ENCODE data around the gene VAV2.
A peak's percentile ranks its signal among the peaks of the same experiment; 100 is the strongest.

Gene VAV2

DNA sequence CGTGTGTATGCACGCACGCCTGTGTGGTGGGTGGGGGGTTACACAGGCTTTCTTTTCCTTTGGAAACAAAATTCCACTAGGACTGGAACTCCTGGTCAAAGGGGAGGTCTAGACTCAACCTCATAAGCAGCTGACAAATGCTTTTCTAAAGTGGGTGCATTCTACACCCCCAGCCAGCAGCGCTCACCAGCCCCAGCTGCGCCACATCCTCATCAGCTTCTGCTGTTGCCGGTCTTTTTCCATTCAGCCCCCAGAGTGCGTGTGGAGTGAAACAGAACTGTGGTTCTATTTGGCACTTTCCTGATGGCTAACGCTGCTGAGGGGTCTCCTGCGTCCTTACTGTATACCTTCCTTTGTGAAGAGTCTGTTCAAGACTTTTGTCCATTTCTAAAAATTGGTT, 176.3 kb downstream of the VAV2 start:
- no peak for DNase-seq (ENCODE audit: low read depth, low spot score)

DNA sequence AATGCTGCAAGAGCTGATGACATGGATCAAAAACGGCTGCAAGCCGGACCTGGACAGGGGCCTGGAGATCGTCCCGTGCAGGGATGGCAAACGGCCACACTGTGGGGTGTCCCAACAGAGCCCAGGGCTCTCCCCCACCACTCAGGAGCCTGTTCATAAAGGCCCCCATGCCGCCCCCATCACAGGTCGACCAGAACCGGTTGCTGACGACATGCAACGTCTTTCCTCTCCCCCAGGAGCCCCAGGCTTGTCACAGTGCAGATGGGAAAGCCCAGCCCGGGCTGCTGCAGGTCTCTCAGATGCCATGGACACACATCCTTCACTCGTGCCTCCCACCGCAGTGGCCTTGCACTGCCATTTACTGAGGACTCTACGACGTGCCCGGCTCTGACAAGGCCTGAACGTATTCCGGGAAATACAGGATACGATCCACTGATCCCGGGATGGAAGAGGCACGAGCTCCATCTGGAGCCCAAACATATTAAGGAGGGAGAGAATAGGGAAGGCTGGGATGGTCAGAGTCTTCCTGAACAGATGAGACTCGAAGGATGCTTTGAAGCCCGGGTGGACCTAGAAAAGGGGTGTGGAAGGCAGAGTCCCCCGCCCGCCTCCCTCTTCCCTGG, 177.4 kb downstream of the VAV2 start:
- DNase-seq (ENCODE audit: low read depth, low spot score) = no peak

DNA sequence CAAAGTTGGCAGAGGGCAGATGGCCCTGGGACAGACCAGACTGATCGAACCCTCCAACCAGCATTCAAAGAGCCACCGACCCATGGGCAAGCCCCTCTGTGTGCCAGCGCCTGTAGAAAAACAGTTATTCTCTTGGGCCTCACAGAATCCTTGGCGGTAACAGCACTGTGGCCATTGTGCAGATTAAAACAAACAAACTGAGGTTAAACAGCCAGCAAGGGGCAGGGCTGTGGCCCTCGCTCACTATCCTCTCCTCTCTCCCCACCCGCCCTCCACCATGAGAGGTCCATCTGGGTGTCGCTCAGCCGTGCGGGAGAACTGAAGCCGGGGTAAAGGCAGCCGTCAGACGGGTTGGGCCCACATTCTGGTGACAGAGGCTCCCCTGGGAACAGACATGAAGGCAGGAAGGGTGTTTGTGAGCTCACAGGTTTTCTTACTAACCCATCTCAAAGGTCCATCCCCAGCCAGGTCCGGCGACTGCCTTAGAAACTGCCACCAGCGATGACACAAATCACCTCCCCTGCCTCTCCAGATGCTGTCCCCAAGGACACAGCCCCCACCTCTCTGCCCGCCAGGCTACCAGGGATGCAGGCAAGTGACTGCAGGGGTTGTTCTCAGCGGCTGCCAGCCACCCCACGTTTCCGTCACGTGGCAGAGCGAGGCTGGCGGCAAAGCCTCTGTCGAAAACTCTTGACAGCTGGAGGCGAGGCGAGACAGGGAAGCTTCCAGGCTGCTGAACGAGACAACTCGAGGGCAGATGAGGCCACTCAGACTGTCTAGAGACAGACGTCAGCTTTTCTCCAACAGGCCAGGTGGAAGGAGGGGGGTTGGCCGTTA, 178.2 kb downstream of the VAV2 start:
- no peak for DNase-seq (ENCODE audit: low read depth, low spot score)

DNA sequence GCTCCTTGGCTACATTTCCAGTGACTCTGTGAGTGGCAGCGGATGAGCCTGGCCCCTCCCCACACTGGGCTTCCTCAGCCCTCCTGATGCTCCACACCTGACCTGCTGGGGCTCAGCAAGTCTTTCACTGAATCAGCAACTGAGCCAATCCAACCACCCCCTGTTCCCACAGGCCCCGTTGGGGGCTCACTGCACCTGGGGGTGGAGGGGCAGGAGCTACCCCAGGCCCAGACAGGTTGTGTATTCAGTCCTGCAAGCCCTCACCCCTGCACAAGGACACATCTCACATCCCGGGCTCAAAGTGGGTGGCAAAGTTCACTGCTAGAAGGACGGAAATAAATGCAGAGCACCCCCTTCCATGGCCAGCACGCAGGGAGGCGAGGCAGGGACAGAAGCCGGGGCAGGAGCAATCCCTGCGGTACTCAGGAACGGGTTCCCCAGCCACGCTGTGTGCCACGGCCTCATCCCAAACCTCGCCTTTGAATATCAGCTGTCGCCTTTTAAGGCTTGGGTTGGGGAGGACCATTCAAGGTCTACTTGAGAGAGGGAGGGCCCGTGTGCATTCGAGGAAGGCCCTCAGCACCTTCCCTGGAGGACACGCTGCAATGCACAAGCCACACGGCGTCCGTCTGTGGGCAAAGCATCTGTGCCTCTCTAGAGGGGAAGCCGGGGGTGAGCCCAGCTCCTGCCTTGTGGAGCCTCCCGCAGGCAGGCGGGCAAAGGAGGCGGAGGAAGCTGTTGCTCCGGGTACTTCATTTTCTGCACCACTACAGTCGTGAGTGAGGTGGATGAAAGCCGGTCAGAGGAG, 179.0 kb downstream of the VAV2 start:
- DNase-seq (ENCODE audit: low read depth, low spot score) = no peak

DNA sequence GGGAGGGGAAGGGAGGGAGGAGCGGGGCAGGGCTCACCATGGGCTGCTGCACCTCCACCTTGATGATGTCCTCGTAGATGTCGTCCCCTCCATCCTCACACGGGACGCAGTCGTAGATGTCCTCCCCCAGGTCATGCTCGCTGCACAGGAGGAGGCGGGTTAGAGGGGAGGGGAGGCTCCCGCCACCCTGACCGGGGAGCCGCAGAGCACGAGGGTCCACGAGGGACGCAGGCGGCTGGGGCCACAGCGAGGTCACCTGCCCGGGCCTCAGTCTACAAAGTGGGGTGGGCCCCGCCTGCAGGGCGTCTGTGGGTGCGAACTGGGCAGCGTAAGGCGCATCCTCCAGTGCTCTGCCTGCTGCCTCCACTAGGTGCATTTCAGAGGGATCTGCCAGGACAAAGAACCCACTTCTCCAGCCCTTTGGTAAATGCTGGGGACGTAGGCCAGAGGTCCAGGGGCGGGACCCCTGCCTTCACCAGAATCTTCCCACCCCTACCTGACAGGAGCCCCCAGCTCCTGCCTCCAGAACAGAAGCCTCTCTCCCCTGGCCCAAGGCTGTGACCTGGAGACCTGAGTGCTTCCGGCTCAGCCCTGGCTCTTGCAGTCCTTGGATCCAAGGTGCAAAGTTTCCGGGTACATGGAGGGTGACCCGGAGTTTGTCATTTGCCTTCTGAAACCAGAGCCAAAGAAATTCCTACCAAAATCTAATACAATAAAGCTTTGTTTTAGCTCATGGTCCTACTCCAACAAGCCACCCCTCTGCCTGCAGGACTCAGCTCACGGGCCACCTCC, 179.9 kb downstream of the VAV2 start:
- no peak for DNase-seq (ENCODE audit: low read depth, low spot score)

DNA sequence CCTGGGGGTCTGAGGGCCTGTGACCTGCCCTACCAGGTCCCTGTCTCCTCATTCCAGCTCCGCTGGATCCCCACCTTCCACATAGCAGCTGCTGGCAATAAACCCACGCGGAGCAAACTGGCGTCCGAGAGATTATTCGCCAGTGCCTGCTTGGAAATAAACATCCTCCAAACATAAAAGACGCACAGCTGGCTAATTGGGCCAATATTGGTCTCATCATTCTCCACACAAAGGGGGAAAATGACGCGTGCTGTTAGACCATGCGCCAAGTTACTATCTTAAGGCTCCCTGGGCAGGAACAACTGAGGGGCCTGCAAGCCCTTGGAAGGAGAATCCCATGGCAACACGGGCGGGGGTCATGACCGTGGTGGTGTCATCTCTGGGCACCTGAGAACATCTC, 180.7 kb downstream of the VAV2 start:
- DNase-seq (ENCODE audit: low read depth, low spot score) = no peak

DNA sequence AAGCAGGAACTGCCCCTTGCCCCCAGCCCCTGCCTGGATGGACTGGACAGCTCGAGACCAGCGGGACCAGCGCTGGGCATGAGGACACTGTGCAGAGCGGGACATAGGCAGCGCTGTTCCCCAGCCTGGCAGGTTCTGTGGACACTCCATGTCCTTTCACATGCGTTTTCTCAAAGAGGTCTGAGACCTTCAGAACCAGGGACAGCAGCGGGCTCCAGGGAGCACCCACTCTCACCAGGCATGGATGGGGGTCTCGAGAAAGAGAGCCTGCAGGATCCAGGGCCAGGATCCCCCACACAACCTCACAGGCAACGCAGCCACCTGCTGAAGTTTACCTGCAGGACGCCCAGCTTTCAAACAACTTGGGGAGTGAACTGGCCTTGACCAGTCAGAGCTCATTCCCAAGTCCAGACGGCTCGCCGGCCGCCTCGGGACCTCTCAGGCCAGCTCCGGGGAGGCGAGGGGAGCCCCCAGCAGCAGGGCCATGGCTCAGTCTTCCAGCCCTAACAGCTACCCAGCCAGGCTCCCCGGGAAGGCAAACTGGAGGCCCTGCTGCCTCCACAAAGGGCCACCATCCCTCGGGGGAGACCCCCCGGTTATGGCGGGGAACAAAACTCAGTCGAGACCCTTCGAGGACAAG, 181.4 kb downstream of the VAV2 start:
- no peak for DNase-seq (ENCODE audit: low read depth, low spot score)

DNA sequence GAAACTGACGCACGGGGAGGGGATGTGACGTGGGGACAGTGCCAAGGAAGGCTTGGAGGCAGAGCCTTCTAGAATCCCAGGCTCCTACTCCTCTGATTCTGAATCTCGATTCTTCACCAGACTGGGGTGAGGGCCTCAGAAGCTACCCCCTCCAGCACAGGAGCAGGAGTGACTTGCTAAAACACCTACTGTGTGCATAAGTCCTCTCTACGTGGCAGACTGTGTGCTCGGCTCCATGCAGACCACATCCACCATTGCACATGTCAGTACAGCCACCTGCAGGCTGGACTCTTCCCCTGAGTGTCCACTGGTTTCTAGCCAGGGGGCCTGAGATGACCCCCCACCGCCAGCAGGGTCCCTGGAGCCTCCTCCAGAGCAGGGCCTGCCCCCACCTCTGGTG, 182.8 kb downstream of the VAV2 start:
- DNase-seq (ENCODE audit: low read depth, low spot score) = no peak

DNA sequence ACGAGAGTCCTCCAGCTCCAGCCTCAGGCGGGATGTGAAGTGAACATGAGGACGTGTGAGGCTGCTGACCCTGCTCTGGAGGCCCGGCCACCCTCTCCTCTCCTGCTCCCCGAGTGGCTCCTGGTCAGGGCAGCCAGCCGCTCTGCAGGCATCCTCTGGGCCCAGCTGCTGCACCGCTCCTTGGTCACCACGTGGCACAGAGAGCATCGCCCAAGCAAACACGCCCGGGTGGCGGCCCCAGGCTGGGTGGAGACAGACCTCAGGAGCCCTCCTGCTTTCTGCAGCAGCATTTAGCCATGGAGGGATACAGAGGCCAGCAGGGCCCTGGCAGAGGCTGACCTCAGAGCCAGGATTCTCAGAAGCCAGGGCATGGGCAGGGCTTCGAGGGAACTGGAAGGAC, 184.3 kb downstream of the VAV2 start:
- DNase-seq (ENCODE audit: low read depth, low spot score) = no peak

DNA sequence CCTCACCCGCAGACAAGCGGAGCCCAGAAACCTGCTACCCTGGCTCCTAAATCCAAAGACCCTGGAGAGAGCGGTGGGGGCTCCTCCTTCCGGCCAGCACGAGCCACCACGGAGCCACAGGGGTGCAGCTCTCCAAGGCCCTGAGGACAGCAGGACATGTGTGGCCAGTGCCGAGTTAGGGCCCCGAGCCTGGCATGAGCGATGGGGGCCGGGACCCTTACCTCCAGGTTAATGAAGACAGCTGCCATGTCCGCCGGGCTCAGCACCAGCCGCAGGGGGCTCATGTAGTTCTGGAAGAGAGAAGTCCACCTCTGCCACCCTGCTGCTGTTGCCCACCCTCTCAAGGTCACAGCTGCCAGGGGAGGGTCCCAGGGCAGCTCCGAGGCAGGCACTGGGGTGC, 185.1 kb downstream of the VAV2 start:
- DNase-seq (ENCODE audit: low read depth, low spot score) = no peak

DNA sequence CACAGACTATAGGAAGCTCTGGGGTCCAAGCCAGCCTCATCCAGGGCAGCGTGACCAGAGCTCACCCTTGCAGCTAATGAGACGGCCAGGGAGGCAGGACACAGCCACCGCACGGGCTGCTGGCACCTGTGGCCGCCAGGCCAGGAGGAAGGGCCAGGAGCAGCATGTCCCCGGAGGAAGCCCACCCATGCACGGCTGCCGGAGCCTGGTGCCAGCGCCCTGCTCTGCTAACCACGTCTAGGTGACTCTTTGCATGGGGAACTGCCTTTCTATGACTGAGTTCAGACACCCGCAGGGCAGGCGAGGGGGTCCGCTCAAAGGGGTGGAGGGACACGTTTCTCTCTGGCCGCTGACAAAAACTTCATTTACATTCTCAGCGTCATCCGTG, 185.5 kb downstream of the VAV2 start:
- no peak for DNase-seq (ENCODE audit: low read depth, low spot score)

DNA sequence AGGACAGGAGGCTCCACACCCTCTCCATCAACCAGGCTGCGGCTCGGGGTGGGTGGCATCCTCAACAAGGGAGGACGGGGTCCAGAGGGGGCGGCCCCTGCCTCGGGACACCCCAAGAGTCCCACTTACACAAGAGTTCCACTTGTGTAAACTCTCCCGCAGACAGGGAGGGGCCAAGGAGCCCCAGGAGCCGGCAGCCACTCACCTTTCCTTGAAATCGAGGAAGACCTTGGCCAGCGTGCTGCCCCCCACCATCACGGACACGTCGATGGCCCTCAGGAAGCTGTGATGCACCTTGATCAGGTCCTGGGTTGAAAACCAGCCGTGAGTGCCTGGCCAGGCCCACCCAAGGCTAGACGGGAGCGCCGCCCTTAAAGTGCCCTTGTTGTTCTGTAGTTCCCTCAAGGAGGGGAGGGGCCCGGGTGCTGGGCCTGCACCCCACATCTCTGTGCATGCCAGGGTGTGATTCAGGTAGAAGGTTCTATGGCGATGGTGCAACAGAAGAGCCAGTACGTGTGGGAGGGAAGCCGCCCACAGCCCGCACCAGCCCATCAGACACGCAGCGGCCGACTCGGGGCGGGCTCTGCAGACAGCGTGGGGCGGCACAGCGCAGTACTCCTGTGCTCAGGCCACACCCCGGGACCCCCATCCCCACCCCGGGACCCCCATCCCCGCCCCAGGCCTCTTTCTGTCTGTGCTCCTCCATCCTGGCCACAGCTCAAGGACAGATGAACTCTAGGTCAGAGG, 186.1 kb downstream of the VAV2 start:
- no peak for DNase-seq (ENCODE audit: low read depth, low spot score)

DNA sequence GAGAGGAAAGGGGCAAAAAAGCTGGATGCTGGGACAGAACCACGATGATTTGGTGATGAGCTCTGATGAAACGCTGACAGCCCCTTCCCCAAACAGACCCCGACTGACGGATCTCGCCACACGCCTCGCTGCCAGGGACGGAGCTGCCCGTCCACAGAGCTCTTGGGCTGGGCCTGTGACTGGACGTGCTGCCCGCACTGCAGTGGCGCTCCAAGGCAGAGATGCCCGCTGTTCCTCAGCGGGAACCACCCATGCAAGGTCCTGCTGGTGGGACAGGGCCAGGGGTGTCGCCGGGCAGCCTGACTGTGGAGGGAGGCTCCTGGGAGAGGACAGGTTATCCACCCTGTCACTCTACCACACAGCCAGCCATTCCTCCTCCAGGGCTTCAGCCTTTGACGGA, 187.9 kb downstream of the VAV2 start:
- no peak for DNase-seq (ENCODE audit: low read depth, low spot score)

DNA sequence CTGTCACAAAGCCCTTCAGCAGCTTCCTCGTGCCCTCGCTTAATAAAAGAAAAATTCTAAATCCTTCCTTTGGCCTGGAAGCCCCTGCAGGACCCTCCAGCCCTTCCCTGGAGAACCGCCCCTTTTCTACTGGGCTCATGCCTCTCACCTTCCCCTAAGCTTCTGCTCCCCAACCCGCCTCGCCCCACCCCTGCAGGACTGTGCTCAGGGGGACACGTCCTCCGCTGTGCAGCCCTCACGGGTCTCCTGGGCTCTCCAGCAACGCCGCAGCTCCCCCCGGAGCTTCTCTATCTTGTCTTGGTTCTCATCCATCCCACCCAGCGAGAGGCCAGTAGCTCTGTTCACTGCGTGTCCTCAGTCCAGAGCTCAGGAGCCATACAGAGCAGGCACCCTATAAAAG, 188.4 kb downstream of the VAV2 start:
- no peak for DNase-seq (ENCODE audit: low read depth, low spot score)

DNA sequence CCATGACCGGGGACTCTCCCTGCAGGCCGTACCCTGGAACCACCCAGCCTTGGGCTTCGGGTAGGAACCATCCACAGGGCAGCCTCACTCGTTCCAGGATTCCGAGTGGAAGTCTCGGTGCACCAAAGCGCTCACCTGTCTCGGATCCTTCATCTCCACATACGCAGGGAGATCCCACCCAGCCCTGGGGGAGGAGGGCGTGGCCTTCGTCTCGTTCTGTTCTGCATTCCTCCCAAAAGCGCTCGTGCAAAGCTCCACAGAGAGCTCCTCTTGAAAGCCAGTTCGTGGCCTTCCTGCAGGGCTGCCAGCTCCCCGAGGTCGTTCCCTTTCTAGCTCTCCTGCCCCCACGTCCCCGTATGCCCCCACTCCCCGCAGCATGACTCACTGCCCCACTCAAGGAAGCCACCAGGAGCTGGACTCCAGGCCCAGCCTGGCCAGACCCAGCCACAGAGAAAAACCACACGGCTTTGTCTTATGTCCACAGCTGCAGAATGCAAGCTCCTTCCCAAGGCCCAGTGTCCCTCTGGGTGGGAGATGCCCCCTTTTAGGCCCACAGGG, 189.0 kb downstream of the VAV2 start:
- DNase-seq (ENCODE audit: low read depth, low spot score) = peak; percentile 79

DNA sequence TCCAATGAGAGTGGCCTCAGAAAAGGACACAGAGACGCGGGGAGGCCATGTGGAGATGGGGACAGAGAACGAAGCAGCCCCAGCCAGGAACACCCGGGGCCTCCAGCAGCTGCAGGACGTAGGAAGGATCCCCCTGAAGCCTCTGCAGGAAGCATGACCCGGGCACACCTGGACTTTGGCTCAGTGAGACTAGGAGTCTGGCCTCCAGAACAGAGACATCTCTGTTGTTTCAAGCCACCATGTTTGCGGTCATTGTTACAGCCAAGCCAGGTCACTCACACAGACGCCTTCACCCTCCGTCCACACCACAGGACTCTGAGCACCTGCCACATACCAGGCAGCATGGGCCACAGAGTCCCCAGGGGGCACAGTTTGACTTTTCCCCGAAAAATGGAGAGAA, 190.4 kb downstream of the VAV2 start:
- DNase-seq (ENCODE audit: low read depth, low spot score) = no peak

DNA sequence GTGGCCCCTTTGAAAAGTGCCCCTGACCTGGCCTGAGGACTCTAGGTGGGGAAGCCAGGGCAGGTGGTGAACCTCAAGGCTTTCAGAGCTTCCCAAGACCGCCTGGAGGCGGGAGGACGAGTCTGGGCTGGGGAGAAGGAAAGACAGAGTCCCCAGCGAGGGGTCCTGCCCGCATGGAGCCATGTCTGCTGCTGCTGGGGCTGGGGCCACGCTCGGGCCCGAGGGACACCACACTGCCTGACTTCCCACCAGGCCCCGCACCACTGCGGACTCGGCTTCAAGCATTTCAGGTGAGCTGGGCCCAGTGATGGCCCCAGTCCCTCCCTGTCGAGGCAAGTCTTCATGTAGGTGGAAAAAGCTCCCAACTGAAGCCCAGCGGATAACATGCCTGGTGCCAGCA, 191.9 kb downstream of the VAV2 start:
- no peak for DNase-seq (ENCODE audit: low read depth, low spot score)

DNA sequence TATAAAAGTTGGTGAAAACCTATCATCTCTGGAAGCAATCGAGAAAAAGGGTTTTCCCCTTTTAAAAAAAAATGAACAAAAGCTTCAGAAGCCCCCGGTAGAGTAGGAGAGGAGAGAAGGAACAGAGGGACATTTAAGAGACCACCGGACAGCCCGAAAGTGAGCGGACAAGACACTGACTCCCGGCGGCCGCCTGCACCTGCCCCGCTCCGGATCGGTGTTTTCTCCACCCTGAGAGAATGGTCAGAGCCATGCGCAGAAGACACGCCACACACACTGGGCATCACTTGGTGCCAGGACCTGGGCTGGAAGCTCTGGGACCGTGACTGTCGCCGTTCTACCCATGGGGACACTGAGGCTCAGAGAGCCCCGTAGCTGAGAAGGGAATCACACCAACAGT, 192.4 kb downstream of the VAV2 start:
- DNase-seq (ENCODE audit: low read depth, low spot score) = no peak

DNA sequence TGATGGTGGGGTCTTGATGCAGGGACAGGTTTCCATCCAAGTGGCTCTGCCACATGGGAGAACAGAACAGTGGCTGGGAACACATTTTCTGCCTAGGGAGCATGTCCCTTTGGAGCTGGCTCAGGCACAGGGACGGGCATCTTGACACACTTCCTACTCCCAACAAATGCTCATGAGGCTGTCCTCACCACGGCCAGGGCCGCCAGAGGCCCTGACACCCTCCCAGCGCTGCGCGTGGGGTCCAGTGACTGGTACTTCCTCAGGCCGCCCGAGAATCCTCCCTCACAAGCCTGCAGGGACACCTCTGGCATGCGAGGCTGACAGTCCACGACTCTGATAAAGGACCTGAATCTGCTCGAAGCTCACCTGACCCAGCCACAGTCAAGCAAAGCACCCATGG, 193.0 kb downstream of the VAV2 start:
- no peak for DNase-seq (ENCODE audit: low read depth, low spot score)

DNA sequence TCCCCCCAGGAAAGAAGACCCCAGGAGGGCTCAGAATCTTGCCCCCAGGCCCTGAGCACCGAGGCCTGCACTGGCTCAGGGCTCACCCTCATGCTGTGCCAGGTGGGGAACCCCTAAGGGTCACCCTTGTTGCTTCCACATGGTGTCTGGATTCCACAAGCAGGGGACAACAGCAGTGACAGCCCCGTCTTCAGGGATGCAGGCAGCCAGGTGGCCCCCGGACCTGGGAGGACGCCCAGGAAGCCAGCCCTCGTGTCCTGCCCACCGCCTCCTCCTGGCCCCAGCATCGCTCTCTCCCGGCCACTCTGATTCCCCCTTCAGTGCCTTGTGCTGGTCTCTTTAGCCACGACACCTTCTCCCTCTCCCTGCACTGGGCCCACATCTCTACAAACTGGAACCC, 194.0 kb downstream of the VAV2 start:
- DNase-seq (ENCODE audit: low read depth, low spot score) = no peak

Measured in astrocyte of the hippocampus (primary cell).